Subcutaneous adipose tissue (tissue), 4 donors: ENCODE results near the gene TNIK. TPM values are rescaled to one million over a fixed set of nuclear protein-coding genes. Genes with fewer than 3 reads are reported as not detected.

Experiments
- total RNA-seq, 4 donors: library from RNA; depleted of rRNA; stranded (reverse); fragments of >200 nt; gene quantifications; one replicate each; pipeline ENCODE4 v1.1.0, GENCODE V29; 2016
- TF ChIP-seq, protein P1 (sequence below): fragments of 450-650 bp; IDR thresholded peaks from one replicate; pipeline ENCODE4 v1.5.1; 2016; ENCODE audit warnings: low read depth, mild to moderate bottlenecking, control low read depth, antibody characterized with exemption, moderate library complexity

Gene TNIK
- total RNA-seq, 4 donors from 2014 or later = 1.5 to 11.7 (median 1.9) TPM

GRCh38 chr3:171221597-171221996 lies 238.6 kb downstream of the TNIK start:
- TF ChIP-seq, protein P1, sequence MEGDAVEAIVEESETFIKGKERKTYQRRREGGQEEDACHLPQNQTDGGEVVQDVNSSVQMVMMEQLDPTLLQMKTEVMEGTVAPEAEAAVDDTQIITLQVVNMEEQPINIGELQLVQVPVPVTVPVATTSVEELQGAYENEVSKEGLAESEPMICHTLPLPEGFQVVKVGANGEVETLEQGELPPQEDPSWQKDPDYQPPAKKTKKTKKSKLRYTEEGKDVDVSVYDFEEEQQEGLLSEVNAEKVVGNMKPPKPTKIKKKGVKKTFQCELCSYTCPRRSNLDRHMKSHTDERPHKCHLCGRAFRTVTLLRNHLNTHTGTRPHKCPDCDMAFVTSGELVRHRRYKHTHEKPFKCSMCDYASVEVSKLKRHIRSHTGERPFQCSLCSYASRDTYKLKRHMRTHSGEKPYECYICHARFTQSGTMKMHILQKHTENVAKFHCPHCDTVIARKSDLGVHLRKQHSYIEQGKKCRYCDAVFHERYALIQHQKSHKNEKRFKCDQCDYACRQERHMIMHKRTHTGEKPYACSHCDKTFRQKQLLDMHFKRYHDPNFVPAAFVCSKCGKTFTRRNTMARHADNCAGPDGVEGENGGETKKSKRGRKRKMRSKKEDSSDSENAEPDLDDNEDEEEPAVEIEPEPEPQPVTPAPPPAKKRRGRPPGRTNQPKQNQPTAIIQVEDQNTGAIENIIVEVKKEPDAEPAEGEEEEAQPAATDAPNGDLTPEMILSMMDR = no peak

DNA sequence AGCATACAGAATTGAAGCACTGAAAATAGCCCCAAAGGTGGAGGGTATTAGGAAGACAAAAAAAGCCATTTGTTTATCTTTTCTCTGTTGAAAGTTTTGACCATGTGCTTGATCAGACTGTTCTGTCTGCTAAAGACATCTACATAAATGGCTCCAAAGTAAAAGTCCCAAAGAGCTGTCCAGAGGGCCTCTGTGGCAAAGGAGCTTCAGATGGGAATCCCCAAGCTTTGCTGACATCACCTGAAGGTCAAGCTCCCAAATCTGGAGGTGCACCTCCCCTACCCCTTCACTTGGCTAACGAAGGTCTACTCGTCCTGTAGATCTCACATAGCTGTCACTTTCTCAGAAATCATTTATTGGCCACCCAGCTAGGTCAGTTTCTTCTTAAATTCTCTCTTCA lies 239.1 kb downstream of the TNIK start:
- TF ChIP-seq, protein P1 = no peak

- TF ChIP-seq, protein P1 = no peak
These were observed 240.9 kb downstream of the TNIK start for GRCh38 chr3:171219258-171219657.

DNA sequence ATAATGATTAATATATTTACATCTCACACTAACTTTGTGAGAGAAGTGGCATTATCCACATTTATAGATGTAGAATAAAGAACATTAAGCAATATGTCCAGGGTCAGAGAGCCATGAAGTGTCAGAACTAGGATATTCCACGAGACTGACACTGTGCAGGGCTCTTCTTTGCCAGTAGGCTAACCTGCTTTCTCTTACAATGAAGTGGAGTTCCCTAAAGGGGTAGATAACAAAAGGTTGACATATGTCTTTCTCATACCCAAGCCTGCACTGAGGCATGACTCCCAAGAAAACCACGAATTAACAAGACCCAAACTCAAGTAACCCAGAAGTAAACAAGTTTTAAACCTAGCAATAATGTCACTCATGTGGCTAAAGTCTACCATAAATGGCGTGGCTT lies 242.1 kb downstream of the TNIK start:
- TF ChIP-seq, protein P1 = no peak

GRCh38 chr3:171213907-171214306 lies 246.3 kb downstream of the TNIK start:
- TF ChIP-seq, protein P1 = no peak

- TF ChIP-seq, protein P1 = no peak
These were observed 247.0 kb downstream of the TNIK start for GRCh38 chr3:171213178-171213577.

- TF ChIP-seq, protein P1 = no peak
These were observed 247.6 kb downstream of the TNIK start for GRCh38 chr3:171212648-171213047.
